Neural cell (in vitro differentiated cells): ENCODE measurements around the gene COBLL1. TPM values are rescaled to one million over a fixed set of nuclear protein-coding genes. Genes with fewer than 3 reads are reported as not detected.

Source experiments
- H2AFZ ChIP-seq: fragments of 200-600, 300-800 bp; sonication (generic), shearing (Covaris generic); 2 replicates; pipeline ENCODE4 v1.6.0; 2014; ENCODE audit warnings: low read depth, mild to moderate bottlenecking, antibody characterized with exemption, low read length, moderate library complexity
- H3F3A ChIP-seq: fragments of 200-600 bp; shearing (Covaris generic); 2 replicates; pipeline ENCODE4 v1.6.1; 2016; ENCODE audit warnings: mild to moderate bottlenecking, moderate library complexity, mixed read lengths, antibody characterized with exemption, low read length; ENCODE audit not compliant: insufficient read depth, poor library complexity, severe bottlenecking
- H3K27ac ChIP-seq: fragments of 200-600, 300-800 bp; sonication (generic), shearing (Covaris generic); 2 replicates; pipeline ENCODE4 v1.5.1; 2014; ENCODE audit warnings: mild to moderate bottlenecking, low read length, moderate library complexity
- H3K27me3 ChIP-seq: fragments of 300-800, 200-600 bp; sonication (generic), shearing (Covaris generic); 2 replicates; pipeline ENCODE4 v1.6.0; 2014; ENCODE audit warnings: mild to moderate bottlenecking, low read depth, low read length, moderate library complexity; ENCODE audit not compliant: insufficient read depth
- H3K36me3 ChIP-seq: fragments of 300-800, 200-600 bp; sonication (generic), shearing (Covaris generic); 2 replicates; pipeline ENCODE4 v1.5.1; 2014; ENCODE audit warnings: mild to moderate bottlenecking, antibody characterized with exemption, low read length, moderate library complexity; ENCODE audit not compliant: insufficient read depth
- H3K4me2 ChIP-seq: fragments of 300-800, 200-600 bp; sonication (generic), shearing (Covaris generic); 2 replicates; pipeline ENCODE4 v1.6.0; 2014; ENCODE audit warnings: mild to moderate bottlenecking, low read length
- H3K4me3 ChIP-seq: fragments of 300-800, 200-600 bp; sonication (generic), shearing (Covaris generic); 2 replicates; pipeline ENCODE4 v1.5.1; 2014; ENCODE audit warnings: mild to moderate bottlenecking, low read length, moderate library complexity
- H3K79me2 ChIP-seq: fragments of 200-600 bp; shearing (Covaris generic); replicated peaks from 2 replicates; pipeline ENCODE4 v1.6.0; 2014; ENCODE audit warnings: mild to moderate bottlenecking, low read length, moderate library complexity; ENCODE audit not compliant: insufficient read depth
- H3K9ac ChIP-seq: fragments of 300-800, 200-600 bp; sonication (generic), shearing (Covaris generic); 2 replicates; pipeline ENCODE4 v1.6.1; 2016; ENCODE audit warnings: mild to moderate bottlenecking, low read length, mixed read lengths
- H3K9me2 ChIP-seq: fragments of 200-600 bp; shearing (Covaris generic); 2 replicates; pipeline ENCODE4 v1.6.1; 2016; ENCODE audit warnings: mild to moderate bottlenecking, low read length, mixed read lengths; ENCODE audit not compliant: insufficient read depth
- H3K9me3 ChIP-seq: fragments of 200-600, 300-800 bp; sonication (generic), shearing (Covaris generic); 2 replicates; pipeline ENCODE4 v1.6.1; 2016; ENCODE audit warnings: mild to moderate bottlenecking, mixed run types, low read length, moderate library complexity, mixed read lengths
- H4K20me1 ChIP-seq: fragments of 200-600 bp; shearing (Covaris generic); 2 replicates; pipeline ENCODE4 v1.6.1; 2016; ENCODE audit warnings: mild to moderate bottlenecking, mixed run types; ENCODE audit not compliant: insufficient read depth
- EP300 ChIP-seq: fragments of 450-650 bp; conservative IDR thresholded peaks from 2 replicates; pipeline ENCODE4 v1.6.1; 2014; ENCODE audit warnings: antibody characterized with exemption, mild to moderate bottlenecking, moderate library complexity; ENCODE audit not compliant: poor library complexity, severe bottlenecking
- EZH2 ChIP-seq: fragments of 200-600, 300-800 bp; shearing (Covaris generic), sonication (generic); IDR thresholded peaks from 2 replicates; pipeline ENCODE4 v1.6.1; 2014; ENCODE audit warnings: antibody characterized with exemption, low read length, borderline replicate concordance, mild to moderate bottlenecking; ENCODE audit not compliant: insufficient read depth, poor library complexity, severe bottlenecking
- MXI1 ChIP-seq: fragments of 450-650 bp; conservative IDR thresholded peaks from 2 replicates; pipeline ENCODE4 v1.6.1; 2014; ENCODE audit warnings: antibody characterized with exemption, mild to moderate bottlenecking; ENCODE audit not compliant: poor library complexity, severe bottlenecking
- POLR2AphosphoS5 ChIP-seq: IDR thresholded peaks from 2 replicates; pipeline ENCODE4 v1.6.1; 2012
- RAD21 ChIP-seq: fragments of 450-650 bp; conservative IDR thresholded peaks from 2 replicates; pipeline ENCODE4 v1.6.1; 2014; ENCODE audit warnings: antibody characterized with exemption, mild to moderate bottlenecking, moderate library complexity
- SMC3 ChIP-seq: fragments of 450-650 bp; conservative IDR thresholded peaks from 2 replicates; pipeline ENCODE4 v1.6.1; 2014; ENCODE audit warnings: antibody characterized with exemption, mild to moderate bottlenecking, moderate library complexity; ENCODE audit not compliant: poor library complexity
- TAF1 ChIP-seq: IDR thresholded peaks from 2 replicates; pipeline ENCODE4 v1.6.1; 2012; ENCODE audit warnings: low read depth
- polyA plus RNA-seq: library from polyadenylated mRNA; depleted of rRNA; stranded (reverse); fragments of >200 nt; gene quantifications from 2 replicates; pipeline ENCODE4 v1.2.3, GENCODE V29; 2014
- TF ChIP-seq, protein P1 (sequence below): IDR thresholded peaks from 2 replicates; pipeline ENCODE4 v1.6.1; 2012; ENCODE audit warnings: borderline replicate concordance
- TF ChIP-seq, protein P2 (sequence below): fragments of 450-650 bp; IDR thresholded peaks from 2 replicates; pipeline ENCODE4 v1.5.1; 2014; ENCODE audit warnings: antibody characterized with exemption, mild to moderate bottlenecking, moderate library complexity; ENCODE audit not compliant: poor library complexity, severe bottlenecking

The COBLL1 gene
- polyA plus RNA-seq, 1 donor from 2014 or later: 0.11 TPM

DNA sequence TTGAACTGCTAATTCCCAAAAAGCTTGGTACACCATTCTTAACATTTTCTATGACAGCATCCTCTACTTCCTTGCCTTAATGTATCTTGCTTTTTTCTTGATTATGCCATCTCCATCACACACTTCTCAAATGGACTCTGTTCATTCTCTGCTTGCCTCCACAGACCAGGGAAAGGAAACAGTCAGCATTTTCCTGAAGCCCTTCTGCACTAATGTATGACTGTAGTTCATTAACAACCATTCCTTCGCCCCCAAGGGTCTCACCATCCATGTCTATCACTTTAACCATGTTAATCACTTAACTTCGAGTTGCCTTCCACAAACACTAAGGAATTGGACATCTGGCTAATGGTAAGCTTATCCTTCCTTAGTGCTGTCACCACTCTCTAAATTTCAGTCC, 54.8 kb downstream of the COBLL1 start:
- Histone ChIP-seq H3K27ac (no peak overlapping the region), H3K4me3 (no peak overlapping the region), H3K9ac (no peak overlapping the region), H2AFZ (no peak overlapping the region), H3K27me3 (no peaks in the 10 kb centered on the region), H3K4me2 (no peak overlapping the region), H3F3A (no peaks in the 10 kb centered on the region), H3K9me2 (no peaks in the 10 kb centered on the region), H3K9me3 (no peaks in the 10 kb centered on the region), H3K79me2 (no peaks in the 10 kb centered on the region), H3K36me3 (no peaks in the 10 kb centered on the region), H4K20me1 (no peaks in the 10 kb centered on the region)
- TF ChIP-seq POLR2AphosphoS5 (no peak), RAD21 (no peak), EP300 (no peak), SMC3 (no peak), MXI1 (no peak), EZH2 (no peak), TAF1 (no peak)
- TF ChIP-seq, protein P1, sequence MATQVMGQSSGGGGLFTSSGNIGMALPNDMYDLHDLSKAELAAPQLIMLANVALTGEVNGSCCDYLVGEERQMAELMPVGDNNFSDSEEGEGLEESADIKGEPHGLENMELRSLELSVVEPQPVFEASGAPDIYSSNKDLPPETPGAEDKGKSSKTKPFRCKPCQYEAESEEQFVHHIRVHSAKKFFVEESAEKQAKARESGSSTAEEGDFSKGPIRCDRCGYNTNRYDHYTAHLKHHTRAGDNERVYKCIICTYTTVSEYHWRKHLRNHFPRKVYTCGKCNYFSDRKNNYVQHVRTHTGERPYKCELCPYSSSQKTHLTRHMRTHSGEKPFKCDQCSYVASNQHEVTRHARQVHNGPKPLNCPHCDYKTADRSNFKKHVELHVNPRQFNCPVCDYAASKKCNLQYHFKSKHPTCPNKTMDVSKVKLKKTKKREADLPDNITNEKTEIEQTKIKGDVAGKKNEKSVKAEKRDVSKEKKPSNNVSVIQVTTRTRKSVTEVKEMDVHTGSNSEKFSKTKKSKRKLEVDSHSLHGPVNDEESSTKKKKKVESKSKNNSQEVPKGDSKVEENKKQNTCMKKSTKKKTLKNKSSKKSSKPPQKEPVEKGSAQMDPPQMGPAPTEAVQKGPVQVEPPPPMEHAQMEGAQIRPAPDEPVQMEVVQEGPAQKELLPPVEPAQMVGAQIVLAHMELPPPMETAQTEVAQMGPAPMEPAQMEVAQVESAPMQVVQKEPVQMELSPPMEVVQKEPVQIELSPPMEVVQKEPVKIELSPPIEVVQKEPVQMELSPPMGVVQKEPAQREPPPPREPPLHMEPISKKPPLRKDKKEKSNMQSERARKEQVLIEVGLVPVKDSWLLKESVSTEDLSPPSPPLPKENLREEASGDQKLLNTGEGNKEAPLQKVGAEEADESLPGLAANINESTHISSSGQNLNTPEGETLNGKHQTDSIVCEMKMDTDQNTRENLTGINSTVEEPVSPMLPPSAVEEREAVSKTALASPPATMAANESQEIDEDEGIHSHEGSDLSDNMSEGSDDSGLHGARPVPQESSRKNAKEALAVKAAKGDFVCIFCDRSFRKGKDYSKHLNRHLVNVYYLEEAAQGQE: no peak
- TF ChIP-seq, protein P2, sequence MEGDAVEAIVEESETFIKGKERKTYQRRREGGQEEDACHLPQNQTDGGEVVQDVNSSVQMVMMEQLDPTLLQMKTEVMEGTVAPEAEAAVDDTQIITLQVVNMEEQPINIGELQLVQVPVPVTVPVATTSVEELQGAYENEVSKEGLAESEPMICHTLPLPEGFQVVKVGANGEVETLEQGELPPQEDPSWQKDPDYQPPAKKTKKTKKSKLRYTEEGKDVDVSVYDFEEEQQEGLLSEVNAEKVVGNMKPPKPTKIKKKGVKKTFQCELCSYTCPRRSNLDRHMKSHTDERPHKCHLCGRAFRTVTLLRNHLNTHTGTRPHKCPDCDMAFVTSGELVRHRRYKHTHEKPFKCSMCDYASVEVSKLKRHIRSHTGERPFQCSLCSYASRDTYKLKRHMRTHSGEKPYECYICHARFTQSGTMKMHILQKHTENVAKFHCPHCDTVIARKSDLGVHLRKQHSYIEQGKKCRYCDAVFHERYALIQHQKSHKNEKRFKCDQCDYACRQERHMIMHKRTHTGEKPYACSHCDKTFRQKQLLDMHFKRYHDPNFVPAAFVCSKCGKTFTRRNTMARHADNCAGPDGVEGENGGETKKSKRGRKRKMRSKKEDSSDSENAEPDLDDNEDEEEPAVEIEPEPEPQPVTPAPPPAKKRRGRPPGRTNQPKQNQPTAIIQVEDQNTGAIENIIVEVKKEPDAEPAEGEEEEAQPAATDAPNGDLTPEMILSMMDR: no peak

DNA sequence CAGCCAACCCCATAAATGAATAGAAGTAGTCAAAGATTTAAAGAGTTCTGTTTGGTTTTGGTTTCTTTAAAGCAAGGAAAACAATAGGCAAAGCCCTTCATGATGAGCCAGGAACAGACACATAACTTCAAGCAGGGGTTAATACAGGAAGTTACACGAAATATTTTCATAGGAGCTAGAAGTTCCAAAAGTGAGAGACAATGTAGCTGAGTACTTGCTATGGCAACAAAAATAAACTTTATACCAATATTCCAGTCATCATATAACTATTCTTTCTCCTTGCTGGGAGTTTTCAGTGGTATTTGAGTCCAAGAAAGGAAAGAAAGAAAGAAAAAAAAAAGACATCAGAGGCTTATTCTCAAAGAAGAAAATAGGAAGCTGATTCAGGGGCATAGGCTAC, 56.2 kb downstream of the COBLL1 start:
- Histone ChIP-seq H3K4me2 (no peak overlapping the region), H3K79me2 (no peaks in the 10 kb centered on the region), H3K9me3 (no peaks in the 10 kb centered on the region), H3K9me2 (no peaks in the 10 kb centered on the region), H2AFZ (no peak overlapping the region), H3K27me3 (no peaks in the 10 kb centered on the region), H4K20me1 (no peaks in the 10 kb centered on the region), H3F3A (no peaks in the 10 kb centered on the region), H3K9ac (no peak overlapping the region), H3K36me3 (no peaks in the 10 kb centered on the region), H3K27ac (no peak overlapping the region), H3K4me3 (no peak overlapping the region)
- TF ChIP-seq, protein P2: no peak
- no peak for TF ChIP-seq MXI1
- no peak for TF ChIP-seq POLR2AphosphoS5
- no peak for TF ChIP-seq SMC3
- no peak for TF ChIP-seq EZH2
- TF ChIP-seq RAD21: no peak
- TF ChIP-seq TAF1: no peak
- TF ChIP-seq, protein P1: no peak
- TF ChIP-seq EP300: no peak
